SU-DHL-6 (cell line): Measurements from ENCODE around the gene TFRC.

ENCODE experiments used
- EZH2phosphoT487 ChIP-seq: fragments of 200-600 bp; sonication (generic), shearing (Covaris generic); conservative IDR thresholded peaks from 2 replicates; pipeline ENCODE4 v1.6.1; 2018; ENCODE audit warnings: mild to moderate bottlenecking, antibody characterized with exemption, low read length, moderate library complexity, mixed read lengths
- TF ChIP-seq, protein P1 (sequence below): fragments of 200-600 bp; sonication (generic); IDR thresholded peaks from one replicate; pipeline ENCODE4 v1.5.1; 2017; ENCODE audit warnings: antibody characterized with exemption, mild to moderate bottlenecking, low read length, moderate library complexity; ENCODE audit not compliant: insufficient read depth, poor library complexity, severe bottlenecking

DNA sequence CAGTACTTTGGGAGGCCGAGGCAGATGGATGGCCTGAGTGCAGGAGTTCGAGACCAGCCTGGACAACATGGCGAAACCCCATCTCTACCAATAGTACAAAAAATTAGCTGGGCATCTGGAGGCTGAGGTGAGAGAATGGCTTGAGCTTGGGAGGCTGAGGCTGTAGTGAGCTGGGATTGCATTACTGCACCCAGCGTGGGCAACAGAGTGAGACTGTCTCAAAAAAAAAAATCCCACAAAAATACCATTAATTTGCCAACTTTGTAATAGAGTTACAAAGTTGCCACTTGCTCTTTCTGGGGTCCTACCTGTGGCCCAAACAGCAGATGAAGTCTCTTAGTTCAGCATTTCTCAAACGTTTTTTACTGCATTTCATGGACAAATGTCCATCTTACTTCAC is 6.0 kb upstream of the TFRC start:
- TF ChIP-seq, protein P1, sequence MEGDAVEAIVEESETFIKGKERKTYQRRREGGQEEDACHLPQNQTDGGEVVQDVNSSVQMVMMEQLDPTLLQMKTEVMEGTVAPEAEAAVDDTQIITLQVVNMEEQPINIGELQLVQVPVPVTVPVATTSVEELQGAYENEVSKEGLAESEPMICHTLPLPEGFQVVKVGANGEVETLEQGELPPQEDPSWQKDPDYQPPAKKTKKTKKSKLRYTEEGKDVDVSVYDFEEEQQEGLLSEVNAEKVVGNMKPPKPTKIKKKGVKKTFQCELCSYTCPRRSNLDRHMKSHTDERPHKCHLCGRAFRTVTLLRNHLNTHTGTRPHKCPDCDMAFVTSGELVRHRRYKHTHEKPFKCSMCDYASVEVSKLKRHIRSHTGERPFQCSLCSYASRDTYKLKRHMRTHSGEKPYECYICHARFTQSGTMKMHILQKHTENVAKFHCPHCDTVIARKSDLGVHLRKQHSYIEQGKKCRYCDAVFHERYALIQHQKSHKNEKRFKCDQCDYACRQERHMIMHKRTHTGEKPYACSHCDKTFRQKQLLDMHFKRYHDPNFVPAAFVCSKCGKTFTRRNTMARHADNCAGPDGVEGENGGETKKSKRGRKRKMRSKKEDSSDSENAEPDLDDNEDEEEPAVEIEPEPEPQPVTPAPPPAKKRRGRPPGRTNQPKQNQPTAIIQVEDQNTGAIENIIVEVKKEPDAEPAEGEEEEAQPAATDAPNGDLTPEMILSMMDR: no peak
- no peak for TF ChIP-seq EZH2phosphoT487
